Loucy (cell line): Measurements from ENCODE around the gene CHST12.

ENCODE experiments used
- H2AFZ ChIP-seq: fragments of 200-600 bp; sonication (generic); 2 replicates; pipeline ENCODE4 v1.6.0; 2016; ENCODE audit warnings: antibody characterized with exemption, mild to moderate bottlenecking, low read length, moderate library complexity
- H3F3A ChIP-seq: fragments of 200-600 bp; 2 replicates; pipeline ENCODE4 v1.6.0; 2016; ENCODE audit warnings: antibody characterized with exemption, low read depth, mild to moderate bottlenecking
- H3K27me3 ChIP-seq: fragments of 200-600 bp; sonication (generic); 2 replicates; pipeline ENCODE4 v1.6.1; 2014; ENCODE audit warnings: low read length, mild to moderate bottlenecking; ENCODE audit not compliant: insufficient read depth, poor library complexity, severe bottlenecking
- H3K36me3 ChIP-seq: fragments of 200-600 bp; sonication (generic); 2 replicates; pipeline ENCODE4 v1.6.1; 2016; ENCODE audit warnings: low read length; ENCODE audit not compliant: insufficient read depth
- H3K4me1 ChIP-seq: fragments of 200-600 bp; sonication (generic); 2 replicates; pipeline ENCODE4 v1.5.1; 2014; ENCODE audit warnings: low read length, mild to moderate bottlenecking; ENCODE audit not compliant: insufficient read depth, poor library complexity, severe bottlenecking
- H3K4me2 ChIP-seq: fragments of 200-600 bp; sonication (generic); 2 replicates; pipeline ENCODE4 v1.6.0; 2014; ENCODE audit warnings: antibody characterized with exemption, low read length, low read depth, mild to moderate bottlenecking; ENCODE audit not compliant: poor library complexity, severe bottlenecking
- H3K4me3 ChIP-seq: fragments of 200-600 bp; sonication (generic); 2 replicates; pipeline ENCODE4 v1.5.1; 2014; ENCODE audit warnings: low read length, mild to moderate bottlenecking, mixed read lengths; ENCODE audit not compliant: poor library complexity, severe bottlenecking
- H3K79me2 ChIP-seq: fragments of 200-600 bp; sonication (generic); 2 replicates; pipeline ENCODE4 v1.6.1; 2014; ENCODE audit warnings: low read length; ENCODE audit not compliant: insufficient read depth
- H3K9ac ChIP-seq: fragments of 200-600 bp; sonication (generic); 2 replicates; pipeline ENCODE4 v1.6.0; 2014; ENCODE audit warnings: mild to moderate bottlenecking, low read depth, low read length, moderate library complexity; ENCODE audit not compliant: poor library complexity, severe bottlenecking
- H3K9me2 ChIP-seq: fragments of 200-600 bp; sonication (generic); replicated peaks from 2 replicates; pipeline ENCODE4 v1.6.1; 2016; ENCODE audit warnings: low read depth, low read length, mixed read lengths
- H3K9me3 ChIP-seq: fragments of 200-600 bp; sonication (generic); 2 replicates; pipeline ENCODE4 v1.6.1; 2014; ENCODE audit warnings: mild to moderate bottlenecking, antibody characterized with exemption, low read length, low read depth; ENCODE audit not compliant: insufficient read depth
- H4K20me1 ChIP-seq: fragments of 200-600 bp; sonication (generic); 2 replicates; pipeline ENCODE4 v1.6.0; 2014; ENCODE audit warnings: antibody characterized with exemption, low read length, mild to moderate bottlenecking; ENCODE audit not compliant: insufficient read depth, poor library complexity, severe bottlenecking
- CTCF ChIP-seq: fragments of 200-600 bp; sonication (generic); conservative IDR thresholded peaks from 2 replicates; pipeline ENCODE4 v1.5.1; 2014; ENCODE audit warnings: mild to moderate bottlenecking, antibody characterized with exemption, low read length
- EZH2phosphoT487 ChIP-seq: fragments of 200-600 bp; IDR thresholded peaks from 2 replicates; pipeline ENCODE4 v1.6.1; 2018; ENCODE audit warnings: antibody characterized with exemption, mild to moderate bottlenecking, moderate library complexity, borderline replicate concordance

The CHST12 gene

GRCh38 chr7:2476776-2477446, 73.5 kb downstream of the CHST12 start:
- H3K36me3 ChIP-seq = no peaks in the 10 kb centered on the region
- H3K9me2 ChIP-seq = no peaks in the 10 kb centered on the region
- no peak overlapping the region; the same call in 1 of the 2 replicates for H2AFZ ChIP-seq
- no peak for TF ChIP-seq CTCF
- no peak for TF ChIP-seq EZH2phosphoT487
- H3F3A ChIP-seq = no peaks in the 10 kb centered on the region
- H3K4me3 ChIP-seq = no peak overlapping the region
- H3K4me1 ChIP-seq = peaks cover 17% of the 10 kb centered on the region
- no peaks in the 10 kb centered on the region for H3K79me2 ChIP-seq
- H3K27me3 ChIP-seq = no peaks in the 10 kb centered on the region
- no peaks in the 10 kb centered on the region for H4K20me1 ChIP-seq
- H3K4me2 ChIP-seq = peak overlapping the region; percentile 76
- no peak overlapping the region for H3K9ac ChIP-seq
- no peaks in the 10 kb centered on the region for H3K9me3 ChIP-seq

GRCh38 chr7:2477447-2478398, 74.3 kb downstream of the CHST12 start:
- H3K4me2 ChIP-seq = peak overlapping the region; percentile 76
- TF ChIP-seq CTCF = peak; percentile 81
- TF ChIP-seq EZH2phosphoT487 = no peak

GRCh38 chr7:2478399-2478785, 75.0 kb downstream of the CHST12 start:
- Histone ChIP-seq H3K9ac (no peak overlapping the region), H3K27me3 (no peaks in the 10 kb centered on the region)

More at GRCh38 chr7:2477447-2478398, 74.3 kb downstream of the CHST12 start:
- Histone ChIP-seq H4K20me1 (no peaks in the 10 kb centered on the region), H3F3A (no peaks in the 10 kb centered on the region), H3K79me2 (no peaks in the 10 kb centered on the region), H3K9me2 (no peaks in the 10 kb centered on the region), H3K27me3 (no peaks in the 10 kb centered on the region), H3K4me1 (peaks cover 17% of the 10 kb centered on the region), H3K36me3 (no peaks in the 10 kb centered on the region), H3K4me3 (peak overlapping the region; percentile 56), H2AFZ (peak overlapping the region; percentile 28; the same call in 1 of the 2 replicates), H3K9me3 (no peaks in the 10 kb centered on the region), H3K9ac (no peak overlapping the region)

More at GRCh38 chr7:2478399-2478785, 75.0 kb downstream of the CHST12 start:
- no peaks in the 10 kb centered on the region for H3K9me3 ChIP-seq
- H3K36me3 ChIP-seq = no peaks in the 10 kb centered on the region
- H2AFZ ChIP-seq = no peak overlapping the region
- TF ChIP-seq EZH2phosphoT487 = no peak
- TF ChIP-seq CTCF = no peak
- no peaks in the 10 kb centered on the region for H4K20me1 ChIP-seq
- H3K79me2 ChIP-seq = no peaks in the 10 kb centered on the region
- peaks cover 17% of the 10 kb centered on the region for H3K4me1 ChIP-seq
- no peaks in the 10 kb centered on the region for H3K9me2 ChIP-seq
- no peak overlapping the region for H3K4me3 ChIP-seq
- no peaks in the 10 kb centered on the region for H3F3A ChIP-seq
- H3K4me2 ChIP-seq = peak overlapping the region; percentile 76
